ENCODE measurements around the gene GSG1L2. TPM values are rescaled to one million over a fixed set of nuclear protein-coding genes. Genes with fewer than 3 reads are reported as not detected.
"Not testable (repeated sequence)": the region's sequence is repeated elsewhere in the genome, so short reads cannot be mapped to it uniquely, and the experiment has no call there.

GSG1L2 gene
- total RNA-seq, 4 donors from 2014 or later: not detected

- no peak for DNase-seq
- Histone ChIP-seq H3K4me1 (no peaks in the 10 kb centered on the region), H3K4me3 (no peak overlapping the region), H3K27ac (no peak overlapping the region), H3K27me3 (no peaks in the 10 kb centered on the region), H3K9me3 (no peaks in the 10 kb centered on the region), H3K36me3 (no peaks in the 10 kb centered on the region)
- no peak for TF ChIP-seq CTCF (IDR thresholded peaks at IDR 0.05)
- no peak for TF ChIP-seq POLR2A (IDR thresholded peaks at IDR 0.05)
These were observed 37.3 kb downstream of the GSG1L2 start for GRCh38 chr17:9784544-9784943.

GRCh38 chr17:9783465-9783864 is 38.4 kb downstream of the GSG1L2 start:
- not testable (repeated sequence) for H3K9me3 ChIP-seq, H3K36me3 ChIP-seq, DNase-seq, H3K27me3 ChIP-seq, H3K4me1 ChIP-seq, H3K27ac ChIP-seq, H3K4me3 ChIP-seq

- Histone ChIP-seq H3K27me3 (no peaks in the 10 kb centered on the region), H3K9me3 (no peaks in the 10 kb centered on the region), H3K36me3 (no peaks in the 10 kb centered on the region), H3K27ac (no peak overlapping the region), H3K4me3 (no peak overlapping the region), H3K4me1 (no peaks in the 10 kb centered on the region)
- TF ChIP-seq POLR2A (IDR thresholded peaks at IDR 0.05): no peak
- TF ChIP-seq CTCF (IDR thresholded peaks at IDR 0.05): no peak
- DNase-seq: no peak
These were observed 38.8 kb downstream of the GSG1L2 start for GRCh38 chr17:9783050-9783449.

- Histone ChIP-seq H3K27ac (no peak overlapping the region), H3K4me1 (no peaks in the 10 kb centered on the region), H3K4me3 (no peak overlapping the region), H3K27me3 (no peaks in the 10 kb centered on the region), H3K9me3 (no peaks in the 10 kb centered on the region), H3K36me3 (no peaks in the 10 kb centered on the region)
- no peak for TF ChIP-seq POLR2A (IDR thresholded peaks at IDR 0.05)
- no peak for TF ChIP-seq CTCF (IDR thresholded peaks at IDR 0.05)
- DNase-seq: no peak
These were observed 41.3 kb downstream of the GSG1L2 start for GRCh38 chr17:9780552-9780951.

- Histone ChIP-seq H3K9me3 (no peaks in the 10 kb centered on the region), H3K27me3 (no peaks in the 10 kb centered on the region), H3K4me3 (no peak overlapping the region), H3K4me1 (no peaks in the 10 kb centered on the region), H3K36me3 (no peaks in the 10 kb centered on the region), H3K27ac (no peak overlapping the region)
- no peak for DNase-seq
- no peak for TF ChIP-seq POLR2A (IDR thresholded peaks at IDR 0.05)
- TF ChIP-seq CTCF (IDR thresholded peaks at IDR 0.05): no peak
These were observed 45.0 kb downstream of the GSG1L2 start for GRCh38 chr17:9776911-9777310.

- no peaks in the 10 kb centered on the region for H3K36me3 ChIP-seq
- TF ChIP-seq POLR2A (IDR thresholded peaks at IDR 0.05): no peak
- no peak for TF ChIP-seq CTCF (IDR thresholded peaks at IDR 0.05)
- H3K9me3 ChIP-seq: no peaks in the 10 kb centered on the region
- H3K27me3 ChIP-seq: no peaks in the 10 kb centered on the region
- no peak overlapping the region for H3K27ac ChIP-seq
- DNase-seq: no peak
- no peak overlapping the region for H3K4me3 ChIP-seq
- no peaks in the 10 kb centered on the region for H3K4me1 ChIP-seq
These were observed 49.2 kb downstream of the GSG1L2 start for GRCh38 chr17:9772658-9773057.
